HUES64 (cell line): Measurements from ENCODE around the gene TBX5. TPM values are rescaled to one million over a fixed set of nuclear protein-coding genes. Genes with fewer than 3 reads are reported as not detected.

Source experiments
- H3K27ac ChIP-seq: 2 replicates; pipeline ENCODE4 v1.7.0; 2013; ENCODE audit warnings: low read depth, low read length, inconsistent platforms
- H3K27me3 ChIP-seq: 2 replicates; pipeline ENCODE4 v1.6.1; 2013; ENCODE audit warnings: mild to moderate bottlenecking, low read length; ENCODE audit not compliant: insufficient read depth
- H3K36me3 ChIP-seq: 2 replicates; pipeline ENCODE4 v1.6.1; 2013; ENCODE audit warnings: mild to moderate bottlenecking, low read length; ENCODE audit not compliant: insufficient read depth
- H3K4me1 ChIP-seq: 2 replicates; pipeline ENCODE4 v1.6.1; 2013; ENCODE audit warnings: mild to moderate bottlenecking, low read length, moderate library complexity; ENCODE audit not compliant: insufficient read depth
- H3K4me3 ChIP-seq: 2 replicates; pipeline ENCODE4 v1.5.1; 2013; ENCODE audit warnings: mild to moderate bottlenecking, low read length, moderate library complexity
- H3K9ac ChIP-seq: 2 replicates; pipeline ENCODE4 v1.6.1; 2013; ENCODE audit warnings: mild to moderate bottlenecking, low read depth, low read length
- H3K9me3 ChIP-seq: 2 replicates; pipeline ENCODE4 v1.6.1; 2013; ENCODE audit warnings: low read depth, low read length; ENCODE audit not compliant: insufficient read depth
- WGBS: fragments of 150-250, 120-280 bp; methylation state at CpG from one replicate; pipeline ENCODE4 v1.1.7; 2013; ENCODE audit warnings: missing lambda C conversion rate; 5-methylcytosine and 5-hydroxymethylcytosine counted together
- polyA plus RNA-seq, 2 experiments: library from polyadenylated mRNA; stranded (reverse); fragments of 50-300 nt; gene quantifications; one replicate each; pipeline ENCODE4 v1.2.3, GENCODE V29; 2013

Gene TBX5
- 0.10 TPM for polyA plus RNA-seq (2013, experiment 1 of 2)
- not detected for polyA plus RNA-seq (2013, experiment 2 of 2)

DNA sequence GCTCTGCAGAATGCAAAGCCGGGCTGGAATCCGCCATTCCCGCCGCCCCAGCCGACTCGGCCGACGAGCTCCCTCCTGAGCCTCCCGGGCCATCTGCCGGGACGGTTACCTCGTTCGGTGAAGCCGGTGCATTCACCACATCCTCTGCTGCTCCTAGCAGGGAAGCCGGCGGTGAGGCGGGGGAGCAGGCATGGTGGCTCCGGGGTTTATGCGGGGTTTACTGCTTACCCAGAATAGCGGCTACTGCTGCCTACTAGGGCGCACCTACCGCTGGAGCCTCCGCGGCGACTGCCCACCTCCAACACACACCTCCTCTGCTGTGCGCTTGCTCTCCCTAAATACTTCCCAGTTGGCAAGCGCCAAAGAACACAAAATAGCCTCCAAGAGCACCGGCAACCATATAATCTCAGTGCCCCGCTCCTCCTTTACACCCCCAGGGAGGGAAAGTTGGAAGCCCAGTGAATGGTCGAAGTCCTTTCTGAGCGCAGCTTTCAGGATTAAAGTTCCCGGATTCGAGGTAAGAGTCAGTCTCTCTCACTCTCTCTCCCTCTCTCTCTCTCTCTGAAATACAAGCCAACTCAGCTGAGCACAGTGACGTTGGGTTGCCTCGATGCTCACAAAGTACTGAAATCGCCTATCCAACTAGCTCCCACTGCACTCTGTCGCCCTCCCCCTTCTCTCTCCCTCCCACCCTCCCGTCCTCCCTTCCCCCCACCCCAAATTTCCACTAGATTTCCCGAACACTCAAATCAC is at the start of gene TBX5:
Gene TBX5, minus strand, starts transcription at position 626 of the 753 bp plus-strand sequence. CDS start 2,246 bp downstream, outside the sequence.
- under 1% methylated on average over 39 of the region's 39 CpGs for WGBS
- no peaks in the 10 kb centered on the region for H3K36me3 ChIP-seq
- H3K4me1 ChIP-seq, result peaks cover 34% of the 10 kb centered on the region
- H3K9ac ChIP-seq, result no peak within 1 kb of the TSS
- H3K9me3 ChIP-seq, result no peaks in the 10 kb centered on the region
- no peak within 1 kb of the TSS for H3K4me3 ChIP-seq
- peaks cover 100% of the 10 kb centered on the region for H3K27me3 ChIP-seq
- no peak within 1 kb of the TSS for H3K27ac ChIP-seq

DNA sequence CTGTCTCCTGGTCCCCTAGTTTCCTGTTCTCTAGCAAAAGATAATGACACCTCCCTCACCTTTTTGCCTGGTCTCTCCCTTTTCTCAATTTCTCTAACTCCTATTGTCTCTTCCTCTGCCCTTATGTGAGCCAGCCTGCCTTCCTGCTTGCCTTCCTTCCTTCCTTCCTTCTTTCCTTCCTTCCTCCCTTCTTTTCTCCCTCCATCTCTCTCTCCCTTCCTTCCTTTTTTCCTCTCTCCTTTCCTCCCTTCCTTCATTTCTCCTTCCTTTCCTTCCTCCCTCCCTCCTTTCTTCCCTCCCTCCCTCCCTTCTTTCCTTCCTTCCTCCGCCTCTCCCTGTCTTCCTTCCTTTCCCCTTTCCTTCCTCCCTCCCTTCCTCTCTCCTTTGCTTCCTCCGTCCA is 45.7 kb upstream of the TBX5 start:
- H3K27ac ChIP-seq, result no peak overlapping the region

DNA sequence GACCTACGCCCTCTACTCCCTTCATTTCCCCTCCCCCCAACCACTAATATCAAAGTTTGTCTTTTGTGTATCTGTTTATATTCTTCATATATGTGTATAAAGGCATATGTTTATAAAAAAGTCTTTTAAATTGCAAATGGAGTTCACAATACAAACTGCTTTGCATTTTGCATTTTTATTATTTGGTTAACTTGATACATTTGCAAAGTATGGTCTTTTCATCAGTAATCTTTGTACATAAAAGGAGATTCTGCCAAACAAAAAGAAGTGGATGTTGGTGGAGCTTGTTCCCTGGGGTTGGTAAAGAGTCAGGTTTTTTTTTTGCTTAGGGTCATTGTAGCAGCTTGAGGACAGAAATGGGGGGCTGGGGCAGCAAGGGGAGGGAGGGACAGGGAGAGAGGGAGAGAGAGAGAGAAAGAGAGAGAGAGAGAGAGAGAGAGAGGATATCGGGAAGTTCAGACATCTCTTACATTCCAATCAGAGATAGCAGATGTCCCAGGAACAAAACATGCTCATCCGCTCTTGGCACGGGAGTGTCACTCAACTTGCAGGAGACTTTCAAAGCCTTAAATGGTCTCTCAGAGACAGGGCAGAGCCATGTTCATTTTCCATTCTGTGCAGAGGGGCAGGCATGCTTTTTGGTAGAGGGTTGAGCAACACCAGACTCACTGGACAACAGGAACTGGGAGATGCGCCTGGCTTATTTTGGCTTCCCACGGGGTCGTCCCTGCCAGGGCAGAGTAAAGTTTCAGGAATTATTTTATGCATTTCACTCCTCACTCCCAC is 44.8 kb upstream of the TBX5 start:
- H3K36me3 ChIP-seq, result no peaks in the 10 kb centered on the region
- no peak overlapping the region for H3K9ac ChIP-seq
- H3K9me3 ChIP-seq, result no peaks in the 10 kb centered on the region
- H3K4me3 ChIP-seq, result no peak overlapping the region
- WGBS, result 27% methylated on average over 6 of the region's 7 CpGs
- H3K27me3 ChIP-seq, result peaks cover 96% of the 10 kb centered on the region
- H3K4me1 ChIP-seq, result peaks cover 19% of the 10 kb centered on the region
- H3K27ac ChIP-seq, result no peak overlapping the region

More for the DNA sequence above, 45.7 kb upstream of the TBX5 start:
- no peaks in the 10 kb centered on the region for H3K36me3 ChIP-seq
- H3K4me3 ChIP-seq, result no peak overlapping the region
- H3K9ac ChIP-seq, result no peak overlapping the region
- peaks cover 19% of the 10 kb centered on the region for H3K4me1 ChIP-seq
- WGBS, result 60% methylated on average over 2 of the region's 2 CpGs
- peaks cover 92% of the 10 kb centered on the region for H3K27me3 ChIP-seq
- no peaks in the 10 kb centered on the region for H3K9me3 ChIP-seq

GRCh38 chr12:114450019-114450418 is 44.1 kb upstream of the TBX5 start:
- peaks cover 19% of the 10 kb centered on the region for H3K4me1 ChIP-seq
- WGBS, result 24% methylated on average over 4 of the region's 5 CpGs
- peaks cover 96% of the 10 kb centered on the region for H3K27me3 ChIP-seq

GRCh38 chr12:114448618-114448933 is 42.6 kb upstream of the TBX5 start:
- Histone ChIP-seq H3K27me3 (peaks cover 97% of the 10 kb centered on the region), H3K9me3 (no peaks in the 10 kb centered on the region), H3K36me3 (no peaks in the 10 kb centered on the region), H3K27ac (no peak overlapping the region), H3K4me3 (no peak overlapping the region), H3K4me1 (peaks cover 19% of the 10 kb centered on the region), H3K9ac (no peak overlapping the region)
- 2% methylated on average over 23 of the region's 23 CpGs for WGBS

More at GRCh38 chr12:114450019-114450418, 44.1 kb upstream of the TBX5 start:
- no peak overlapping the region for H3K9ac ChIP-seq
- H3K9me3 ChIP-seq, result no peaks in the 10 kb centered on the region
- H3K4me3 ChIP-seq, result no peak overlapping the region
- H3K27ac ChIP-seq, result no peak overlapping the region
- H3K36me3 ChIP-seq, result no peaks in the 10 kb centered on the region

DNA sequence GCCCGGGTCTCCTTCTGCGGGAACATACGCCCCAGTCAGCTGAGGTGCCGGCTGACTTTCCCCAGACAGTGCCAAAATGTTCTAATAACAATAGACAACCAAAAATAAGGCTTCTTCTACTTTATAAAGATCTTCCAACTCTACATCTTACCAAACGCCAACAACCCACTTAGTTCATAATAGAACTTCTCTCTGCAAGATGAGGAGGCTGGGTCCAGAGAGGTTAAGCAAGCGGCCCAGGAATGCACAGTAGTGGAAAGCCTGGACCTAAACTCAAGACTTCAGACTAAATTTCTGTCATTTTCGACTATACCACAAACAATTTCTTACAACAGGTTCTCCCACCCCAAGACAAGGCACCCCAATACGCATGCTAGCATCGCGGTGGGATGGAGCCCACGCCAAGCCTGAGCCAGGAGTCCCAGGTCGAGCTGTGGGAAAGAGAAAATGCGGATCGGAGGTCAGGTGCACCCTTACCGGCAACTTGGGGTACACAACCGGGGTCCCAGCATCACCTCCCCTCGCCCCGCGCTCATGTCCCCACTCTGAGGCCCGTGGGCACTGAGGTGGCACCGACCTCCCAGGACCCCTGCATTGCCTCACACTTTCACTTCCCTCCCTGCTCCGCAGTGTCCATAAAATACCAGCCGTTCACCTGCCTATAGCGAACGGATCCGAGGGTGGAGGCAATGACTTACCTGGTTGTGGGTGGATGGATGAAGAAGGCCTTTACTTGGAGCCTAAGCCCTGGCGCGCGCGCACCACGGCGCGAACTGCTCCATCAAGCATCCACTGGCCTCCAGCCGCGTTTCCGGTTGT is 42.1 kb upstream of the TBX5 start:
- no peak overlapping the region for H3K4me3 ChIP-seq
- no peaks in the 10 kb centered on the region for H3K36me3 ChIP-seq
- H3K27ac ChIP-seq, result no peak overlapping the region
- peaks cover 100% of the 10 kb centered on the region for H3K27me3 ChIP-seq
- no peaks in the 10 kb centered on the region for H3K9me3 ChIP-seq
- peaks cover 19% of the 10 kb centered on the region for H3K4me1 ChIP-seq
- 9% methylated on average over 36 of the region's 36 CpGs for WGBS
- no peak overlapping the region for H3K9ac ChIP-seq

DNA sequence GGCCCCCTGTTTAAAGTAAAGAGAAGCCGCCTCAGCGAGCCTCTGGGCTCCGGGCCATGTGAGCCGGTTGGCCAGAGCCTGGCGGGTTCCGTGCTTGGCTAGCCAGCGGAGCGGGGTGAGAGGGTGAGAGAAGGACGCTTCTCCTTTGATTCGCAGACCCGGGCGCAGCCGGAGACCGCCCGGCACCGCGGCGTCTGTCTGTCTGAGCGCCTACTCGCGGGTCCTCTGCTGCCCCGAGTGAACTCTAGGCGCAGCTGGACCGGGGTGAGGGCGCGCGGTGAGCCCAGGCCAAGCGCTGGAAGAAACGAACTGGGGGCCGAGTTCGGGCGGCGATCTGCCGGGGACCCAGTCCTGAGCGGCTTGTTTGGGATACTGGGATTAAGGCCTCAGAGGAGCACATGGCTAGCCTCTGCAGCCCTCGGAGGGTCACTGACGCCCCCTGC is 41.4 kb upstream of the TBX5 start:
- H3K36me3 ChIP-seq, result no peaks in the 10 kb centered on the region
- H3K27me3 ChIP-seq, result peaks cover 100% of the 10 kb centered on the region
- H3K4me3 ChIP-seq, result no peak overlapping the region
- 2% methylated on average over 37 of the region's 37 CpGs for WGBS
- no peaks in the 10 kb centered on the region for H3K9me3 ChIP-seq
- H3K27ac ChIP-seq, result no peak overlapping the region
- no peak overlapping the region for H3K9ac ChIP-seq
- peaks cover 19% of the 10 kb centered on the region for H3K4me1 ChIP-seq

DNA sequence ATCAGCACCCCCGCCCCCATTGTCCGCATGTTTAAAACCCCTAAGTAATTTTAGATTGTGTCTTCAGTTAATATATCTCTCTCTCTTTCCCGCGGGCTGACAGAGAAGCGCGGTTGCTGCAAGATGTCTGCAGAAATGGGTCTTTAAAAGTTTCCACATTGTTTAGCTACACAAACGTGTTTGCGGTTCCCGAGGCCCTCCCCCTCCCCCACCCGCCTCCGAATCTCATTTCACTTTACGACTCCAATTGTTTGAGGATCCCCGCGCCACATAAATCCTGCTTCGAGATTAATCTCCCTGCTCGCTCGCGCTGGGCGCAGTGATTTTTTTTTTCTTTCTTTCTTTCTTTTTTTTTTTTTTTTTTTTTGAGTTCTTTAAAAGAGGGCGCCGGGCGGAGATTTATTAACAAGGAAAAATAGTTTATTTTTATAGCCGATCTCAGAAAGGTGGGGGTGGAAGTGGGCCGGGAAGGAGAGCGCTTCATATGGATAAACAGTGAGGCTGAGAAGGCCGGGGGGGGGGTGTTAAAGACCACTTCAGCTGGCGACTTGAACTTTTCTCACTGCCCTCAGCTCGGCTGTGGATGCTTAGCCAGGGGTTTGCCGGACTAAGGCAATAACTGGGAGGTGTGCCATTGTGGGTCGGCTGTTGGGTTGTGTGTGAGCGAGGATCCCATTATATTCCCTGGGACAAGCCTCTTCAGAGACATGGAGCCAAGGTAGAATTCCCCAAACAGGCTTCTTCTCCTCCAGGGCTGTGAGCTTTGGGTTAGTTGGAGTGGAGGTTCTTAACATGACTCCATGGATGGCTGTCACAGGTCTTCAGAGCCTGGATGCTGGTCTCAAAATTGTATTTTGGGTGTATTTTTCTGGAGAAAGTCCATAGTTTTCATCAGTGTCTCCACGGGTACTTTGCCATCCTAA is 39.7 kb upstream of the TBX5 start:
- peaks cover 100% of the 10 kb centered on the region for H3K27me3 ChIP-seq
- H3K36me3 ChIP-seq, result no peaks in the 10 kb centered on the region
- H3K9ac ChIP-seq, result no peak overlapping the region
- peaks cover 16% of the 10 kb centered on the region for H3K4me1 ChIP-seq
- no peak overlapping the region for H3K27ac ChIP-seq
- WGBS, result 6% methylated on average over 30 of the region's 32 CpGs
- no peaks in the 10 kb centered on the region for H3K9me3 ChIP-seq
- no peak overlapping the region for H3K4me3 ChIP-seq

DNA sequence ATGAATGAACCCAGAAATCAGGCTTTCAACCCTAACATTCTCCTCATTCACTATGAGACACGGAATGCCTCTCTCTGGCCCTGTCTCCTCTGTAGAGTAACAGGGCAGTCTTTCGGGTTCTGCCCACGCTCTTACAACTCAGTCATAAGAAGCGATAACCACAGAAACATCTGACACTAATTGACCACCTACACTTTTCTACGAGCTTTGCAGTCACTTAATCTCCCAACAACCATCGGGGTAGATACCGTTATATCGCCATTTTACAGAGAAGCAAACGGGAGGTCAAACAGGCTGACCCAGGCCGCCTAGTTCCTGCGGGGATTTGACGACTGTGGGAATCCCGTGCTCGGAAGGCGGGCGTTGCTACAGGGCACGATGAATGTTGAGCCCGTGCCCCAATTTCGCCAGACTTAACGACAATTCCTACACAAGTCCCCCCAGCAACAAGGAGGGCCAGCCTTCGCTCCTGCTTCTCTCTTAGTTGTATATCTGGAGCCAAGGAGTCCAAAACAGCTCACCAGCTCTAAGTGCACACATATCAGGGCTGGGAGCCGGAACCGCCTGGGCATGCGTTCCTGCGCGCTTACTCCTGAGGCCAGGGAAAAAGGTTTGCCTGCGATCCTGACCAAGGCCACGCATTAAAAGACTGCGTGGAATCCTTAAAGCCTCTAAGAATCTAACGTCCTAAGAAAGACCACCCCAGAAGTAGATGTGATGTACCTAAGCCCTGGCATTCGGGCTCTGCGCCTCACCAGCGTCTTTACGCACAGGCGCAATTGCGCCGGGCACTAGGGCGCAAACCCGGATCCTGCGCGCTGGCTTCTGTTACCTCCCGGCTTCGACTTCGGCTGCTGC is 38.7 kb upstream of the TBX5 start:
- no peak overlapping the region for H3K4me3 ChIP-seq
- H3K36me3 ChIP-seq, result no peaks in the 10 kb centered on the region
- H3K27me3 ChIP-seq, result peaks cover 100% of the 10 kb centered on the region
- 5% methylated on average over 44 of the region's 44 CpGs for WGBS
- no peak overlapping the region for H3K9ac ChIP-seq
- H3K9me3 ChIP-seq, result no peaks in the 10 kb centered on the region
- H3K4me1 ChIP-seq, result peaks cover 7% of the 10 kb centered on the region
- H3K27ac ChIP-seq, result no peak overlapping the region
